AG04450 (cell line): ENCODE results near the gene EXOSC2. TPM values are rescaled to one million over a fixed set of nuclear protein-coding genes. Genes with fewer than 3 reads are reported as not detected.

Experiments
- CTCF ChIA-PET: fragments of 300-600, 350-600 bp; formaldehyde crosslinking; extraction: SDS; loops from one replicate; lab custom pipeline; 2022; ENCODE audit warnings: antibody characterized with exemption, inconsistent platforms; lab: Charles Lee
- POLR2A ChIA-PET: fragments of 350-600 bp; formaldehyde crosslinking; extraction: SDS; loops from one replicate; lab custom pipeline; 2021; ENCODE audit warnings: antibody characterized with exemption, inconsistent platforms; lab: Yijun Ruan, JAX
- DNase-seq: peaks from one replicate; pipeline ENCODE4 v3.0.0-alpha.2; 2011; ENCODE audit warnings: low read depth, low spot score
- H3K27ac ChIP-seq: one replicate; pipeline ENCODE4 v1.5.1; 2012; ENCODE audit warnings: low read depth, low read length, control low read depth
- H3K27me3 ChIP-seq: one replicate; pipeline ENCODE4 v1.6.0; 2012; ENCODE audit warnings: low read length; ENCODE audit not compliant: control insufficient read depth, insufficient read depth
- H3K4me3 ChIP-seq: 2 replicates; pipeline ENCODE4 v1.5.1; 2011; ENCODE audit warnings: mild to moderate bottlenecking, low read depth, low read length, control low read depth
- H3K9me3 ChIP-seq: 2 replicates; pipeline ENCODE4 v1.5.1; 2012; ENCODE audit warnings: low read length; ENCODE audit not compliant: control insufficient read depth, insufficient read depth
- CTCF ChIP-seq: IDR thresholded peaks from 2 replicates; pipeline ENCODE4 v1.5.1; 2011; ENCODE audit warnings: low read depth, low read length, control low read depth, inconsistent platforms
- polyA plus RNA-seq: library from polyadenylated mRNA; depleted of rRNA; stranded (reverse); fragments of >200 nt; gene quantifications from 2 replicates; pipeline ENCODE4 v1.2.3, GENCODE V29; 2011

EXOSC2 gene
- polyA plus RNA-seq, 1 experiment: 29.5 TPM

GRCh38 chr9:130714586-130715110 lies 21.1 kb downstream of the EXOSC2 start:
- Histone ChIP-seq H3K9me3 (no peaks in the 10 kb centered on the region; the same call in 1 of the 2 replicates), H3K4me3 (peak overlapping the region; percentile 78), H3K27ac (no peak overlapping the region), H3K27me3 (no peaks in the 10 kb centered on the region)
- TF ChIP-seq CTCF: no peak
- CTCF ChIA-PET: interaction anchor here (0.6 to 3.5 kb wide), 7 partner anchors 8 to 151 kb away, joined by 3 to 33 read pairs (median 5); no protein-coding TSS in a partner anchor
- POLR2A ChIA-PET: interaction anchor here (0.8 kb wide), 1 partner anchor 25 kb away, joined by 3 read pairs; no protein-coding TSS in a partner anchor
- no peak for DNase-seq

GRCh38 chr9:130715270-130715669 lies 21.7 kb downstream of the EXOSC2 start:
- CTCF ChIA-PET: interaction anchor here (1.2 to 3.5 kb wide), 5 partner anchors 8 to 150 kb away, joined by 4 to 33 read pairs (median 5); no protein-coding TSS in a partner anchor
- Histone ChIP-seq H3K27me3 (no peaks in the 10 kb centered on the region), H3K27ac (peak overlapping the region; percentile 42), H3K4me3 (peak overlapping the region; percentile 78), H3K9me3 (no peaks in the 10 kb centered on the region; the same call in 1 of the 2 replicates)
- TF ChIP-seq CTCF: no peak
- POLR2A ChIA-PET: interaction anchor here (0.8 kb wide), 2 partner anchors 24 to 51 kb away, joined by 3 read pairs; no protein-coding TSS in a partner anchor
- DNase-seq: no peak

GRCh38 chr9:130718562-130718961 lies 25.0 kb downstream of the EXOSC2 start:
- ChIA-PET CTCF (interaction anchor here (1.2 kb wide), 1 partner anchor 17 kb away, joined by 3 read pairs; no protein-coding TSS in a partner anchor), POLR2A (no interaction called here)
- no peaks in the 10 kb centered on the region for H3K27me3 ChIP-seq
- no peaks in the 10 kb centered on the region for H3K9me3 ChIP-seq
- no peak for DNase-seq
- no peak overlapping the region for H3K4me3 ChIP-seq
- no peak overlapping the region for H3K27ac ChIP-seq
- no peak for TF ChIP-seq CTCF

GRCh38 chr9:130720762-130721161 lies 27.2 kb downstream of the EXOSC2 start:
- TF ChIP-seq CTCF: no peak
- Histone ChIP-seq H3K9me3 (no peaks in the 10 kb centered on the region), H3K27me3 (no peaks in the 10 kb centered on the region), H3K27ac (no peak overlapping the region), H3K4me3 (no peak overlapping the region)
- no peak for DNase-seq
- POLR2A ChIA-PET: no interaction called here
- CTCF ChIA-PET: no interaction called here

GRCh38 chr9:130728721-130729120 lies 35.1 kb downstream of the EXOSC2 start:
- no peak for TF ChIP-seq CTCF
- CTCF ChIA-PET: interaction anchor here (1.5 kb wide), 1 partner anchor 22 kb away, joined by 7 read pairs; no protein-coding TSS in a partner anchor
- POLR2A ChIA-PET: interaction anchor here (0.6 kb wide), 1 partner anchor 28 kb away, joined by 3 read pairs; no protein-coding TSS in a partner anchor
- H3K9me3 ChIP-seq: no peaks in the 10 kb centered on the region
- H3K27ac ChIP-seq: peak overlapping the region; percentile 22
- no peaks in the 10 kb centered on the region for H3K27me3 ChIP-seq
- H3K4me3 ChIP-seq: no peak overlapping the region
- DNase-seq: no peak
